Peyer's patch (tissue), 4 donors: ENCODE measurements around the gene SLC44A2.

Experiments used
- CTCF ChIP-seq, 6 experiments: fragments of 450-650 bp in 4 of 6; fragments of 200-600 bp in 2 of 6; sonication (generic) in 1 of 6; IDR thresholded peaks; one replicate each; pipeline ENCODE4 v1.5.1; 2017 to 2019; ENCODE audit warnings: antibody characterized with exemption in 6 of 6, mild to moderate bottlenecking in 3 of 6, moderate library complexity in 1 of 6
- POLR2A ChIP-seq, 2 donors: fragments of 450-650 bp; IDR thresholded peaks; one replicate each; pipeline ENCODE4 v1.5.1; 2017; ENCODE audit warnings: antibody characterized with exemption in 2 of 2, mild to moderate bottlenecking in 2 of 2, moderate library complexity in 2 of 2

- TF ChIP-seq CTCF (IDR thresholded peaks at IDR 0.05) = peak; percentile 97 to 100 (median 99)
- no peak for TF ChIP-seq POLR2A (IDR thresholded peaks at IDR 0.05)
Measured at GRCh38 chr19:10580979-10581631, 44.2 kb upstream of the SLC44A2 start.
